HG02970 (cell line): ENCODE measurements around the gene CPT1A.

Experiments
- ATAC-seq: cut with Tn5 transposase; IDR thresholded peaks from one replicate; pipeline ENCODE4 v1.9.1; 2021; ENCODE audit warnings: mild to moderate bottlenecking, moderate library complexity, moderate number of reproducible peaks; ENCODE audit not compliant: unreplicated experiment, low FRiP score

CPT1A gene

DNA sequence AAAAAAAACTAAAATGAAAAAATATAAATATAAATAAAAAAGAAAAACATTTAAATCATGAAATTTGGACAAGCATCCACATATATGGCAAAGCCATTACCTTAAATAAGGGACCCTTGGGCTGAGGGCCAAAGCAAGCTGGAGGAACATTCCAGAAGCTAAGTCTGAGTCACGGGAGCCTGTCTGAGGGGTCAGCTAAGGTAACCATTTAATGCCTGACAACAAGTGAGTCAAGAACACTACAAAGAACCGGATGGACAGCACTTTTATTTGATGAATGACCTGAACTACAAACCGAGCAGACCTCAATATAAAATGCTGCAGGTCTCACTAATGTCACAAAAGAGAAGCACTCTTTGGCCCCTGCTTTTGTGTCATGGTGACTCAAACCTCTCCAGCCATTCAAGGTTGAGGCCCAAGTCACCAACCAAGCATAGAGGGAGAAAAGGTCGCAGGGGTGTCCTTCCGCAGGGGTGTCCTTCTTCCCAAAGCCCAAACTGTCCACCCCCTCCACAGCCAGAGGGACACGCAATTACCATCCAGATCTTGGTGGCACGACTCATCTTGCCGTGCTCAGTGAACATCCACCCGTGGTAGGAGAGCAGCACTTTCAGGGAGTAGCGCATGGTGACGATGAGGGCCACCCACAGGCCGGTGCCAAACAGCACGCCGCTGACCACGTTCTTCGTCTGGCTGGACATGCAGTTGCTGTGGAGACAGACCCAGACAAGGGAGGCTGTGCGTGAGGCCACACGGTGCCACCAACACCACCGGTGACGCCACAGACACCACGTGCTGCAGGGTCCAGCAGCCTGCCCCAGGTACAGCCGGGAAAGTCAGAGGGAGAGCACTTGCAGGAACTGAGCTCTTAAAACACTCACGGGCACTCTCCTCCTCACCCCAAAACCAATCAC is 34.5 kb downstream of the CPT1A start:
- no peak for ATAC-seq

GRCh38 chr11:68804786-68805185 is 36.9 kb downstream of the CPT1A start:
- ATAC-seq = no peak

- ATAC-seq = no peak
Observed at GRCh38 chr11:68803766-68804165, 38.0 kb downstream of the CPT1A start.

DNA sequence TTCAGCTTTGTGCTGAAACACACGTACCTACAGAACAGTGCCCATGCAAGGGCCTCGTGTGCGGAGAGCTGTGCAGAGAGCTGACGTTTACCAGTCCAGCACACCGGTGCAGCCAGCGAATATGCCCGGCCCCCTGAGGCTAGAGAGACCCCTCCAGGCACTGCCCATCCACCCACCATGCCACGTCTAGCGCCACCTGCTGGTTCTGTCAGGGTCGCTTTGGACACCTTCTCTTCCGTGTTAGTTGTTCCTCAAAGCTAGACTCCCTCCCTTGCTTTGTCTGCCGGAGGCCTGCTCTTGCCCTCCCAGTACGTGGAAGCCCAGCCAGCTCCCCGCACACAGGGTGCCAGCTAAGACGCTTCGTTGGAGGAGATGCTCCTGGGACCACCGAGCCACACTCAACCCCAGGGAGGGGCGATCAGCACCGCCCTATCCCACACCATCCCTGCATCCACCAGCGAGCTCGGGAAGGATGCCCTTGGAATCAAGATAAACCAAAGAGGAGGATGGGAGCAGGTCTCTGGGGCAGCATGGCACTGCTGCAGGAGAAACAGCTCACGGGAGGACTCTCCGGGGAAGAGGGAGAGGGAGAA is 43.4 kb downstream of the CPT1A start:
- ATAC-seq = no peak

GRCh38 chr11:68796801-68797200 is 44.9 kb downstream of the CPT1A start:
- no peak for ATAC-seq

- no peak for ATAC-seq
Observed at GRCh38 chr11:68792400-68792966, 49.2 kb downstream of the CPT1A start.

GRCh38 chr11:68784653-68785052 is 57.1 kb downstream of the CPT1A start:
- no peak for ATAC-seq

GRCh38 chr11:68783216-68783821 is 58.4 kb downstream of the CPT1A start:
- ATAC-seq = no peak

DNA sequence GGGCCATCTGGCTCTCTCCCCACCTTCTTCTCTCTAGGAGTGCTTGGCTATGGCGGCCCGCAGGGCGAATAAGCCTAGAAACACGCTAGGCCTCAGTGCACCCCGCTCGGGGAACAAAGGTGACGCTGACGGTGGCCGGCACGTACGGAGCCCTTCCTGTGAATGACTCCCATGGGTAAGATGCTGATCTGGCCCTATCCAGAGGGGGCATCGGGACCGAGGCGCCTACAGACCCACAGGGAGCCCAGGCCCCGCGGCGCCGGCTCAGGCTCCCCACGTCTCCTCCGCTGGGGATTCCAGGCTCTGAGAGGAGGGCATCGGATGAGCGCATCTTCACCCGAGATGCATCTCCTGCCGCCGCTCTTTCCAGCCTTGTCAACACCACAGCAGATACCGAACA is 59.0 kb downstream of the CPT1A start:
- ATAC-seq = no peak

DNA sequence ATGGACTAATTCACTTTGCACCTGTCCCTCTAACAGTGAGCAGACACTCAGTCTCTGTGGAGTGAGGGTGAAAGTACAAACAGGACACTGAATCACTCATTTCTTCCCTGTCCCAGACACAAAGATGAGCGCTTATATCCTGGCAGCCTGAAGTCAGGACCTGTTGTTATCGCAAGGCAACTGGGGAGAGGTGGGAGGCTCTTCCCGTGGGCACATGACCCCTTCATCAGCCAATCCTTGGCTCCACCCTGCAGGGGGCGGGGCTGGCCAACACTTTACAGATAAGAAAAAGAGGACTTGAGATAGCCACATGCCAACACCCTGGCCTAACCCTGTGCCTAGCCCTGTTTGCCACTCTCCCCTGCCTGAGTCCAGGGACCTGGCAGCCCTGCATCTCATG is 60.9 kb downstream of the CPT1A start:
- ATAC-seq = no peak

- no peak for ATAC-seq
Observed at GRCh38 chr11:68778205-68778604, 63.5 kb downstream of the CPT1A start.

DNA sequence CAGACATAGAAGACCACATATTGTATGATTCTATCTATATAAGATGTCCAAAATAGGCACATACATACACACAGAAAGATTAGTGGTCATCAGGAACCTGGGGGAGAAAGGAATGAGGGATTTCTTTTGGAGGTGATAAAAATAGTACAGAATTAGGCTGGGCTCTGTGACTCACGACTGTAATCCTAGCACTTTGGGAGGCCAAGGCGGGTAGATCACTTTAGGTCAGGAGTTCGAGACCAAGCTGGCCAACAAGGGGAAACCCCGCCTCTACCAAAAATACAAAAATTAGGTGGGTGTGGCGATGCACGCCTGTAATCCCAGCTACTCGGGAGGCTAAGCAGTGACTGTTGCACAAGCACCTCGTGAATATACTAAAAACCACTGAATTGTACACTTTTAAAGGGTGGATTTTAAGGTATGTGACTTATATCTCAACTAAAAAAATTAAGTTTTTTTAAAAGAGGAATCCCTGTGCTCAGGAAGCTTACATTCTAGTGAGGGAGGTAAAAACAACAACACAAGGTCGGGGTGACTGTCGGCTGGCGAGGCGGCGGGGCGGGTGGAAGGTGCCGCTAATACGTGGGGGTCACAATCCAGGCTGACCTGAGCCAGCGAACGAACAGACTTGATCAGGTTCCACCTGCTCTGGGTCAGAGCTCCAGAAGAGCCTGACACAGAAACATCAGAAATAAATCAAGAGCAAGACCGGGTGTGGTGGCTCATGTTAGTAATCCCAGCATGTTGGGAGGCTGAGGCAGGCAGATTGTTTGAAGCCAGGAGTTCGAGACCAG is 65.1 kb downstream of the CPT1A start:
- no peak for ATAC-seq

GRCh38 chr11:68775951-68776388 is 65.7 kb downstream of the CPT1A start:
- no peak for ATAC-seq

DNA sequence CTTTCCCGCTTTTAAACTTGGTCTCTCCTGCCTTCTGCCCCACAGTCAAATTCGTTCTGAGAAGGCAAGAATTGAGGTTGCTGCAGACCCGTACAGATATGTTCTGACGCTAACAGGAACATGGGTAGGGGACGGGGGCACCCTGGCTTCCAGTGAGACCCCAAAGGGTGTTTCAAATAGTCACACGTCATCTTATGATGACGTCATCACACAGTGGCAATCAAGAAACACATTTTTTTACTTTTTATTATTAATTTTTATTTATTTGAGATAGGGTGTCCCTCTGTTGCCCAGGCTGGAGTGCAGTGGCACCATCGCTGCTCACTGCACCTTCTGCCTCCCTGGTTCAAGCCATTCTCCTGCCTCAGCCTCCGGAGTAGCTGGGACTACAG is 67.5 kb downstream of the CPT1A start:
- ATAC-seq = no peak

DNA sequence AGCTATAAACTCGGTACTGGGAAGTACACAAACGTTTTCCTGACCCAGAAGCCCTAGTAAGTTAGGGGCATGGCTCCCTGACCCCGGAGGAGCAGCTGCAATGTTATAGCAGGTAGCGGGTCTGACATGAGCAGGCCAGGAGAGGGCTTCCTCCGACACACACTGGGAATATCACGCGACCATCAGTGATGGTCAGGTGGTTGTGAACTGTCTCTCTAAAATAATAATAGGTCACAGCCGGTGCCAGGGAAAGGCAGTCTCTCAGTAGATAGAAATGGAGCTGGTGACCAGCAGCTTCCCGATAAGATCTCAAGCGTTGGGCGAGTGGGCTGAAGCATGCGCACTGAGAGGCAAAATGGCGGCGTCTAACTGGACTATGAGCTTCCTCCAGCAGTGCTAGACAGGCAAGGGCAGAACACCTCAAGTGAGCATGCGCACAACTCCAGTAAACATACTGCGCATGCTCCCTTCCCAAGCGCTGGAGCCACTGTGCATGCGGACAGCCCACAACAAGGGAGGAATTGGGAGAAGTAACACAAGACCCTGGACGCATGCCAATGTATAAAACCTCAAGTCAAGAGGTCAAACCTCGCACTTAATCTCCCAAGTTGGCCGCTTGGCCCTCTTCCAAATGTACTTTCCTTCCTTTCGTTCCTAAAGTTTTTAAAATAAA is 68.1 kb downstream of the CPT1A start:
- no peak for ATAC-seq

GRCh38 chr11:68772936-68773335 is 68.8 kb downstream of the CPT1A start:
- ATAC-seq = no peak

- ATAC-seq = no peak
Observed at GRCh38 chr11:68770781-68771180, 70.9 kb downstream of the CPT1A start.

DNA sequence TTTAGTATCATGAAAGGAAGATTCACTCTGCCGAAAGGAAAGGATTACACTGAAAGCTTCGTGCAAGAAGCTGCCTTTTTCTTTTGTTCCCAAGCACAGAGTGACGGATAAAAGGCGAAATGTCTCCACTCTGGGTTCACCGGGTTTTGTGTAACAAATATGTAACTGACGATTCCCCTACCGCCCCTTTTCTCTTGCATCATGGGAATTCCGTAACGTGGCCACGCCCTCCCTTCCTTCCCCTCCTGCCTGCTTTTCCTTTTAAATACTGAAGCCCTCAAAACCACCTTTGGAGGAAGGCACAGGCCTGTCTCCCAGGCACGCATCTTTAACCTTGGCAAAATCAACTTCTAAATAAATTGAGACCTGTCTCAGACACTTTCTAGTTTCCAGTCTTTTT is 74.0 kb downstream of the CPT1A start:
- no peak for ATAC-seq

GRCh38 chr11:68766786-68767185 is 74.9 kb downstream of the CPT1A start:
- no peak for ATAC-seq

- ATAC-seq = no peak
Observed at GRCh38 chr11:68764746-68765145, 77.0 kb downstream of the CPT1A start.
